Activated gamma-delta T cell (primary cell): Measurements from ENCODE around the gene PBRM1.
"Not testable (repeated sequence)": the region's sequence is repeated elsewhere in the genome, so short reads cannot be mapped to it uniquely, and the experiment has no call there.

ENCODE experiments used
- DNase-seq: peaks from one replicate; lab custom pipeline; 2025; lab: John Stamatoyannopoulos, UW
- total RNA-seq, 2 donors: gene quantifications; one replicate each; lab custom pipeline; 2026; lab: John Stamatoyannopoulos, UW

PBRM1 gene
- total RNA-seq, result 190 to 193 reads per million in 2 donors

DNA sequence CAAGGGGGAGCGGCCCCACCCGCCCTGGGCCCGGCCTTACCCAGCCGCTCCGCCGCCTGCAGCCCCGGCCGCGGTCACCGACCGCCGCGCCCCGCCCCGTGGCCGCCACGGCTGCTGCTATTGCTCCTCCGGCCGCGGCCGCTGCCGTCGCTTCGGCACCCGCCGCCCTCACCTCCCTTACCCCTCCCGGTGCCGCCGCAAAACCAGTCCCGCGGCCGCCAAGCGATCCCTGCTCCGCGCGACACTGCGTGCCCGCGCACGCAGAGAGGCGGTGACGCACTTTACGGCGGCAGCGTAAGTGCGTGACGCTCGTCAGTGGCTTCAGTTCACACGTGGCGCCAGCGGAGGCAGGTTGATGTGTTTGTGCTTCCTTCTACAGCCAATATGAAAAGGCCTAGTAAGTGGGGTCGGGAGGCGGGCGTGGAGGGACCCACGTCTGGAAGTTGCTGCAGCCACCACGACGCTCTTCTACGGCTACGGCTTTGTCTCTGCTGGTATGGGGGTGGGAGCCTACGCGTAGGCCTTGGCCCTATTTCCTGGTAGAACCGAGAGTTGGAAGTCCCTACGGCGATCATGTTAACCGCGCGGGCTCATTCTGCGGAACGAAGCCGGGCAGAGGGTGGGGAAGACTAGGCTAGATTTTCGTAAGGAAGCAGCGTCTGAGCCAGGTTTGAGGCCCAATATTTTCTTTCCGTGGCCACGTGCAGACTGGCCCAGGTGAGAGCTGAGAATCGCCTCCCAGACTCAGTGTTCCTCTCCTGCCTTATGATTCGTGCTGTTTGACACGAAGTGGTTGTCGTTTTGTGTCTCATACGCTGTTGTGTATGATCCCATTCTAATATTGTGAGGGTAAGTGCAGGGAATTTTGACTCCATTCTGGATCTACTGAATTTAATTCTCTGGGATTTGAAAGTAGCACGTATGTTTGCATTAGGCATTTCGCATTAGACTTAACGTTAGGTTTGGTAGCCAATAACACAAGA lies at the start of gene PBRM1, which contains the start of gene GNL3:
PBRM1 (minus strand) TSS at position 205 of the 983 bp plus-strand sequence.
GNL3 (plus strand) TSS at position 324 of the 983 bp plus-strand sequence; CDS start at position 385, 61 bp downstream.
- DNase-seq, result peak; percentile 88

DNA sequence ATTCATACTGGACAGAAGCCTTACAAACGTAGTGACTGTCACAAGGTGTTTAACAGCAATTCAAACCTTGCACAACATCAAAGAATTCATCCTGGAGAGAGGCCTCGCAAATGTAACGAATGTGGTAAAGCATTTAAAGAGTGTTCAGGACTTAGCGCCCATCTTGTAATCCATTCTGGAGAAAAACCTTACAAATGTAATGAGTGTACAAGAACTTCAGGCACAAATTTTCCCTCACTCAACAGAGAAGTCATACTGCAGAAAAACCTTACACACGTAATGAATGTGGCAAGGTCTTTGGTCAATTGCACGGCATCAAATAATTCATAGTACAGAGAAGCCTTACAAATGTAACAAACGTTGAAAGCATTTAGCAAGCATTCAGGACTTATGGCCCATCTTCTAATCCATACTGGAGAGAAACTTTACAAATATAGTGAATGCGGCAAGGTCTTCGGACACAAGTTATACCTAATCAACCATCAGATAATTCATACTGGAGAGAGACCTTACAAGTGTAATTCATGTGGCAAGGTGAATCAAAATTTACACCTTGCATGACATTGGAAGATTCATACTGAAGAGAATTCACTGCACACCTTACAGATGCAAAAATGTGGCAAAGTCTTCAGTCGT lies 47.7 kb upstream of the PBRM1 start:
- no peak for DNase-seq

DNA sequence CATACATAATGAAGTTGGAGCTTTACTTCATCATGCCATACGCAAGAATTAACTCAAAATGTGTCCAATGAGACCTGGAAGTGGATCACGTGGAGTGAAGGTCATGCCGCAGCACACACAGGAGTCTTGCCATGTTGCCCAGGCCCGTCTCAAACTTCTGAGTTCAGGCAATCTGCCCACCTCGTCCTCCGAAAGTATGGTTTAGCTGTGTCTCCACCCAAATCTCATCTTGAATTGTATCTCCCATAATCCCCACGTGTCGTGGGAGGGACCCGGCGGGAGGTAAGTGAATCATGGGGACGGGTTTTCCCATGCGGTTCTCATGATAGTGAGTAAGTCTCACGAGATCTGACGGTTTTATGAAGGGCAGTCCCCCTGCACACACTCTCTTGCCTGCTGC lies 45.9 kb upstream of the PBRM1 start:
- no peak for DNase-seq

DNA sequence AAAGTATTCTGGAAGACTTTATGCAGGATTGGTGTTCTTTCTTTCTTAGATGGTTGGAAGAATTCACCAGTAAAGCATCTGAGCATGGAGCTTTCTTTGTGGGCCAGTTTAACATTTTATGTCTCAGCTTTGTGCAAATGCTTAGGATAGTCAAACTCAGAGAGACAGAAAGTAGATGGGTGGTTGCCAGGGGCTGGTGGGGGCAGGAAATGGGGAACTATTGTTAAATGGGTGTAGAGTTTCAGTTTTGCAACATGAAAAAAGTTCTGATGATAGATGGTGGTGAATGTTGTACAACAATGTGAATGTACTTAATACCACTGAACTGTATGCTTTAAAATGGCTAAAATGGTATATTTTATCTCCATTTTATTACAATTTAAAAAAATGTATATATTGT lies 45.0 kb upstream of the PBRM1 start:
- DNase-seq, result no peak

DNA sequence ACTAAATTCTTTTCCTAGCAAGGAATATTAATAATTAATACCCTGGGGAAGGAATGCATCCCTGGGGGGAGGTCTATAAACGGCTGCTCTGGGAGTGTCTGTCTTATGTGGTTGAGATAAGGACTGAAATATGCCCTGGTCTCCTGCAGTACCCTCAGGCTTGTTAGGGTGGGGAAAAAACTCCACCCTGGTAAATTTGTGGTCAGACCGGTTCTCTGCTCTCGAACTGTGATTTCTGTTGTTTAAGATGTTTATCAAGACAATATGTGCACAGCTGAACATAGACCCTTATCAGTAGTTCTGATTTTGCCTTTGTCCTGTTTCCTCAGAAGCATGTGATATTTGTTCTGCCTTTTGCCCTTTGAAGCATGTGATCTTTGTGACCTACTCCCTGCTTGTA lies 43.0 kb upstream of the PBRM1 start:
- not testable (repeated sequence) for DNase-seq

DNA sequence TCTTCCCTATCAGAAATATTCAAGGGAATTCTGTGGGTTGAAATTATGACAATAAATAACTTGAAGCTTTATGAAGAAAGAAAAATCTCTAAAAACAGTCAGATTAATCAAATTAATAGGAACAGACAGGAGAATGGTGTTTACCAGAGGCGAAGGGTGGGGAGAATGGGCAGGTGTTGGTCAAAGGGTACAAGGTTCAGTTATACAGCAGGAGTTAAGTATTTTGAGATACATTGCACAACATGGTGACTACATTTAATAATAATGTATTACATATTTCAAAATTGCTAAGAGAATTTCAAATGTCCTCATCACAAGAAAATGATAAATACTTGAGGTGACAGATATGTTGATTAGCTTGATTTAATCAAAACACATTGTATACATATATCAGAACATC lies 38.8 kb upstream of the PBRM1 start:
- DNase-seq, result no peak

DNA sequence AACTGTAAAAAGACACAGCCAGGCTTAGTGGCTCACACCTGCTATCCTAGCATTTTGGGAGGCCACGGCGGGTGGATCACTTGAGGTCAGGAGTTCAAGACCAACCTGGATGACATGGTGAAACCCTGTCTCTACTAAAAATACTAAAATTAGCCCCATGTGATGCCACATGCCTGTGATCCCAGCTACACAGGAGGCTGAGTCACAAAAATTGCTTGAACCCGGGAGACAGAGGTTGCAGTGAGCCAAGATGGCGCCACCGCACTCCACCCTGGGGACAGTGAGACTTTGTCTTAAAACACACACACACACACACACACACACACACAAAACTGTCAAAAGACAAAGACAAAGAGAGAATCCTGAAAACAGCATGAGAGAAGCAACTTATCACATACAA lies 38.2 kb upstream of the PBRM1 start:
- DNase-seq, result no peak

DNA sequence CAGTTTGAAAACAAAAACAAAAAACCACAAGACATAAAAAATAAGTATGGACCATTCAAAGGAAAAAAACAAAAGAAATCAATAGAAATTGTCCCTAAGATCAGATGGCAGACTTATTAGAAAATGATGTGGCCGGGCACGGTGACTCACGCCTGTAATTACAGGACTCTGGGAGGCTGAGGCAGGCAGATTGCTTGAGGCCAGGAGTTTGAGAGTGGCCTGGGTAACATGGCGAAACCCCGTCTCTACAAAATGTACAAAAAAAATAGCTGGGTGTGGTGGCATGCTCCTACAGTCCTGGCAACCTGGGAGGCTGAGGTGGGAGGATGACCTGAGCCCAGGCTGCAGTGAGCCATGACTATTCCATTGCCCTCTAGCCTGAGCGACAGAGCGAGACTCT lies 36.8 kb upstream of the PBRM1 start:
- DNase-seq, result no peak

DNA sequence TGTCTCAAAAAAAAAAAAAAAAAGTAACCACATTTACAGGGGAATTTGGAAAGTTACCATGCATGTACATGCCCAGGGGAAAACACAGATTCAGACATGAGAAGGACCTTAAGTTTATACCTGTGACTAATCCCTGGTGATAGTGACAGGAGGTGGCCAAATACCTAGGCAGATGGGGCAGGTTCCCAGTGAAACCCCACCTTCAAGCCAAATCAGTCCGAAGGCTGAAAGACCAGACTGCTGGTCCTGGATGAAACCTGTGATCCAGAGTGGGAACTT lies 36.0 kb upstream of the PBRM1 start:
- no peak for DNase-seq

DNA sequence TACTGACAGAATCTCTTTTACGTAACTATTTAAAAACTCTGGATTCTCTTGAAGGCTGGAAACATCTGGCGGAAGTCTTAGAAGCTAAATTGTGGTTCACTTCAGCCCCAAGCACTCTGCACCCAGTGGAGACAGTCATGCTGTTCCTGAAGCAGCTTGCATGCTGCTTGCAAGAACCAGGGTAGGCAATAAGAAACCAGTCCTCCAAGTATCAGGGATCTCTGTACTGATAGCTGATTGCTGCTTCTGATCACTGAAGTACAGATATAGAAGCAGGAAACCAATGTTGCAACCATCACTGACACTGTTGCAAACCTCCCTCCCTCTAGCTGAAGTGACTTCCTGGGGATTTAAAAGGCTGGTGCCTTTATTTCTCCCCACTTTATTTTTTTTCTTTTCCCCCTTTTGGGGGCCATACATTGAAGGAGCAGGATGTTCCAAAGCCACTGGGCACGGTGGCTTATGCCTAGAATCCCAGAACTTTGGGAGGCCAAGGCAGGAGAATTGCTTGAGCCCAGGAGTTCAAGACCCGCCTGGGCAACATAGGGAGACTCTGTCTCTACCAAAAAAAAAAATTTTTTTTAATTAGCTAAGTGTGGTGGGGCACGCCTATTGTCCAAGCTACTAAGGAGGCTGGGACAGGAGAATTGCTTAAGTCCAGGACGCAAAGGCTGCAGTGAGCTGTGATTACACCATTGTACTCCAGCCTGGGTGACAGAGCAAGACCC lies 35.5 kb upstream of the PBRM1 start:
- no peak for DNase-seq

DNA sequence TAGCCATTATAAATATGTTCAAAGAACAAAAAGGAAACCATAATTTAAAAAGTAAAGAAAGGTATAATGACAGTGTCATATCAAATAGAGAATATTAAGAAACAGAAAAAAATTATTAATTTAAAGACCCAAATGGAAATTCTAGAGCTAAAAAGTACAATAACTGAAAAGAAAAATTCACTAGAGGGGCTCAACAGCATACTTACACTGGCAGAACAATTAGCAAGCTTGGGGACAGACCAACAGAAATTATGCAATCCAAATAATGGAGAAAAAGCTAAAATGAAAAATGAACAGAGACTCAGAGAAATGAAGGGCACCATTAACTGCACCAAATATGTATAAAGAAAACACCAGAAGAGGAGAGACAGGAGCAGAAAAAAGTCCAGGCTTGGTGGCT lies 33.9 kb upstream of the PBRM1 start:
- DNase-seq, result no peak

DNA sequence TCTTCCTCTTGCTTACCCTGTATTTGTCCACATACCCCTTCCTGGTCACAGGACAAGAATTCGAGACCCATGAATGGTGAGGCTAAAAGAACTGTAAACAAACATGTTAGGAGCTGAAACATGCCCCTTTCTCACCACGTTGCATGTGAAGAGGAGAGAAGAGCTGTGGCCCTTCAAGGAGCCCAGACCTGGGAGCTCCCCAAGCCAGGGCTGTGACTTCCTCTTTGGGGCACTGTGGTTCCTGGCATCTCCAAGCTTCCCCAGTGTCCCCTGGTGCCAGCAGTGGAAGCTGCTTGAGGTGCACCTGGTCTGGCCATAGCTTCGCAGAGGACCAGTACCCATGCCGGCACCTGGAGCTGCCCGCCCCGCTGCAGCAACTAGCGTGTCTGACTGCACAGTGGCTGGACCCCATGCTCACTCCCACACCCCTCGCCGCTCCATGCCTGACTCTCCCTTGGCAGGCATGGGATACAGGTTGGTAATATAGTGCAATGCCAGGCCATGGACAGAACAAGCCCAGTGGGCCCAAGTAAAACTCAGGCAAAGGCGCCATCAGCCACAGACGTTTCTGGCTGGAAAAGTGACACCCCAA lies 30.1 kb upstream of the PBRM1 start:
- no peak for DNase-seq

DNA sequence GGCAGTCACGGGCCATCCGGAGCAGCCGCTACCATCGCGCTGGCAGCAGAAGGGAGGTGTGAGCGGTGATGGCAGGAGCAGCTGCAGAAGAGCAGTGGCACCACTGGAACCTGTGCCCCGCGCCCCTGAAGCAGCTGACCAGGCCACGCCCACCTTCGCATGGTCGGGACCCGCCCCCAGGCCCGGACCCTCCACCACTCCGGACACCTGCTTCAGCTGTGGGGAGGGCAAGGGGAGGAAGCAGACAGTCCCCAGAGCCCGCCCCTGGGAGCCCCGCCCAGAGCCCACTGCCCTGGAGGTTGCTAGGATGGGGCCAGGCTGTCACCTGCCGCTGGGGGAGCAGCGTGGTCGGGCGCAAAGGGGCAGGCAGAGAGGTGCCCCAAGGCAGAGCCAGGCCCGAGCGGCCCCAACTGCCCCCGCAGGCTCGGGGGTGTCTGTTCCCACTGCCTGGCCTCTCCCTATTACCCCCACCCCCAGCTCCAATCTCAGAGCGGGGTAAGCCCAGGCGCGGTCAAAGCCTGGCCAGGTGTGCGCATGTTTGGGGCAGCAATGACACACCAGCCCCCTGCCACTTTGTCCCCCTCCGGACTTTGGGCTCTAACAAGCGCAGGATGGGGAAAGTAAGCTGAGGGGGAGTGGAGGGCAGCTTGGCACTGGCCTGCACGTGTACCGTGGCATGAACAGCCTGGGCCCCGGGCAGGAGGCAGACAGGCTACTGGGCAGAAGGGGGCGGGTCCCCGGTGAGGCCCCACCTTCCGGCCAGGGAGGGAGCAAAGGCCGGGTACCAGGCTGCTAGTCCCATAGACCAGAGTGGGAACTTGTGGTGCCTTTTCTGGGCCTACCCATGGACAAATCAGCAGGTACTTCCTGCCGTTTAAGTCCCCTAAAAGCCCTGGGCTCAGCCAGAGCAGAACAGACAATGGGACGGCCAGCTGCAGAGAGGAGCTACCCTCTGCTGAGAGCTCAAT lies 28.9 kb upstream of the PBRM1 start:
- DNase-seq, result no peak

DNA sequence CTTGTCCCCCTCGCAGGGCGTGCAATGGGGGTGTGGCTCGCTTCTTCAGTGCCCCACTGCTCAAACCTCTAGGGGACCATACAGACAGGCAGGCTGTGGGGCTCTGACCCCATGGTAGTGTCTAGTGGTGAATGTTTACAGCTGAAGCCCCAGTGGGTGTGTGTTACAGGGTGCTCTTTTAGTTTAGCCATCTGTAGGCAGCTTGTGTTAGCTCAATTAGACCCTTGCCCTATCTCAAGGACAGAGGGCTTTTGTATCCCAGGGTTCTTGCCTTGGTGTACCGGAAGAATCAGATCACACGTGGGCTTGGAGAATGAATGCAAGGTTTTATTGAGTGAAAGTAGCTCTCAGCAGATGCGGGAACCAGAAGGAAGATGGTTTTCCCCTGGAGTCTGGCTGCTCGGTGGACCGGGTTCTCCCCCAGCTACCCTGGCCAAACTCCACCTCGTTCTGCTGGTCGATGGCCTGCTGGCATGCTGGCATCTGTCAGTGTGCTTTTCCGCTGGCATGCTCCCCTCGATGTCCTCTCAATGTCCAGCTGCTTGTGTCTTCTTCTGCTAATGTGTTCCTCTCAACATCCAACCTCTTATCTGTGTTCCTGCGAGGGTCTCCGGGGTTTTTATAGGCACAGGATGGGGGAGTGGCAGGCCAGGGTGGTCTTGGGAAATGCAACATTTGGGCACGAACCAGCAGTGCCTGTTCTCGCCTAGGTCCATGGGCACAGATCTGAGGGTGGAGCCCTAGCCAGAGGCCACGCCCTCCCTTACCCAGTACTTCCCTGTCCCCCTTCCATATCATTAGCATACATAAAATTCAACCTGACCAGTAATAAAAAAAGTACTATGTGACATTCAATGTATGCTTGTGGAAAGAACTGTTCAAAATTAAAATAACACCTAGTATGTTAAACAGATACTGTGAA lies 26.8 kb upstream of the PBRM1 start:
- DNase-seq, result no peak

DNA sequence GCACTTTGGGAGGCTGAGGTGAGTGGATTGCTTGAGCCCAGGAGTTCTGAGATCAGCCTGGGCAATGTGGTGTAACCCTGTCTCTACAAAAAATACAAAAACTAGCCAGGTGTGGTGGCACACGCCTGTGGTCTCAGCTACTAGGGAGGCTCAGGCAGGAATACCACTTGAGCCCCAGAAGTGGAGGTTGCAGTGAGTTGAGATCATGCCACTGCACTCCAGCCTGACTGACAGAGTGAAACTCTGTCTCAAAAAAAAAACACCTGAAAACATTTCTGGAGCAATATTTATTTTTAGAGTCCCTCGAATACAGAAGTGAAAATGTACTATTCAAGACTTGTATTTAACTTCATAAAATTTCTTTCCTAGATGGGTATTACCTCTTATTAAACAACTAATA lies 24.8 kb upstream of the PBRM1 start:
- DNase-seq, result no peak

DNA sequence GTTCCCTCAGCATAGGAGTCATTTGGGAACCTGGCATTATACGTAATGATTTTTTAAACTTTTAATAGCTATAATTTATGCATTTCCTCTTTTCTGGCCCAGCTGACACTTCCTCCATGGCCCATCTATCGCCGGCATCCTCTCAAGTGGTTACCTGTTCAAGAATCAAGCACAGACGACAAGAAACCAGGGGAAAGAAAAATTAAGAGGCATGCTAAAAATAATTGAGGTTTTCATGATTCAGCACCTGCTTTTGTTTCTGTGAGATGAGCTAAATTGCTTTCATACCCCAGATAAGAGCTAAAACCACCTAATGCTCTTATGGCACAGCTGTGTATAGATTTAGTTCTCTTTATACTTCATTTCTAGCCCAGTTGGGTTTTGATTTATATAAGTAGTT lies 21.9 kb upstream of the PBRM1 start:
- DNase-seq, result no peak

DNA sequence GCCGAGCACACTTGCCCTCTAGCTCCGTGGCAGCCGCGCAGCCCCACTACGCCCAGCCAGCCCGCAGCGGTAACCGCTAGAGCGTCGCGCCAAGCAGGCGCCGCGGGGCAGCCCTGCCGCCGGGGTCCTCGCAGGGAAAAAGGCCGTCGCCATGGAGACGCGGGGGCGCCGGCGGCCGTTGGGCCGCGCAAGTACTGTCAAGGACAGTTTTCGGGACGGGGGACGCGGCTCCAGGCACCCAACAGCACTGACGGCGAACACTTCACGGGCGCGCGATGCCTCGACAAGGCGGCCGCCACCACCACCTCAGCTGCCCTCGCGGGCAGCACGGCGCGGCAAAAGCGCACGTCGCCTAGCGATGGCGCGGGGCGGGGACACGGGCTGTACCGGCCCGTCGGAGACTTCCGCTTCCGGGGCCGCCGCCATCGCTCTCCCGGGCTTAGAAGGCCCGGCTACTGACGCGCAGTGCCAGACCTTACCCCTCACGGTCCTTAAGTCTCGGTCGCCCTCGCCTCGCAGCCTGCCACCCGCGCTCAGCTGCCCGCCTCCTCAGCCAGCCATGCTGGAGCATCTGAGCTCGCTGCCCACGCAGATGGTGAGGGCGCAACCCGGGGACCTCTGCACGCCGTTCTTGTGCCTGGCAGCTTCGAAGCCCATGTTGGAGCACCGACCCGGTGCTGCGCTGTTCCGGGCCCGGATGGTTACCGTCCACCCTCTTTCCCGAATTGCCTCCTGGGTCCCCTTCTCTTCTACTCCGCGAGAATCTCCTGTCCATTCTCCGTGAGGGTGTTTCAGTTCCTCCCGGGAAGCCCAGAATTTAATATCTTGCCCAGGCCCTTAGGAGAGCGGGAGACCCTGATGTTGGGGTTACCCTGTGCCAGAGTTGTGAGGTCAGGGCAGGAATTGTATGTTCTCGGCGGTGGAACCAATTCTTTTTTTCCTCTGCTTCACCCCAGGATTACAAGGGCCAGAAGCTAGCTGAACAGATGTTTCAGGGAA lies 20.3 kb upstream of the PBRM1 start, which contains the start of the genes GLT8D1 and SPCS1:
GLT8D1 (minus strand) TSS at position 104 of the 999 bp plus-strand sequence. CDS start 5,331 bp downstream, outside the sequence.
SPCS1 (plus strand) TSS at position 419 of the 999 bp plus-strand sequence; CDS start at position 560, 141 bp downstream.
- peak; percentile 82 for DNase-seq

DNA sequence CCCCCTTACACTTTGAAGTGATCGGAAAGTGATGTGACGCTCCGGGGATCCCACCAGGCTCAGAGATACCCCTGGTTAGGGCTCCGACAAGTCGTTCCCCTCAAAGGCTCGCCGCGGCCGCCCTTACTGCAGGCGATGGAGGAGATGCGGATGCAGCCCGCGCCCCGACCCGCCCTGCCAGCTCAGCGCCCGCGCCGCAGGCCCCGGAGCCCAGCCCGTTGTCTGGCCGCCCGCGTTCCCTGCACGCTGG lies 19.6 kb upstream of the PBRM1 start:
- no peak for DNase-seq
